Skeletal muscle tissue (tissue), 4 donors: ENCODE measurements around the gene RBP2. TPM values are rescaled to one million over a fixed set of nuclear protein-coding genes. Genes with fewer than 3 reads are reported as not detected.
"Not testable (repeated sequence)": the region's sequence is repeated elsewhere in the genome, so short reads cannot be mapped to it uniquely, and the experiment has no call there.

Source experiments
- H3K27ac ChIP-seq: one replicate; pipeline ENCODE4 v1.7.0; 2013; ENCODE audit warnings: mild to moderate bottlenecking, low read depth, low read length, inconsistent platforms
- H3K27me3 ChIP-seq, 3 donors: one replicate each; pipeline ENCODE4 v1.7.0; 2013; ENCODE audit warnings: low read length in 3 of 3; ENCODE audit not compliant: control insufficient read depth in 3 of 3, insufficient read depth in 3 of 3
- H3K36me3 ChIP-seq, 3 donors: one replicate each; pipeline ENCODE4 v1.7.0; 2013; ENCODE audit warnings: low read length in 3 of 3; ENCODE audit not compliant: control insufficient read depth in 3 of 3, insufficient read depth in 3 of 3
- H3K4me1 ChIP-seq, 3 donors: one replicate each; pipeline ENCODE4 v1.7.0; 2013; ENCODE audit warnings: low read length in 3 of 3, mild to moderate bottlenecking in 3 of 3; ENCODE audit not compliant: control insufficient read depth in 3 of 3, insufficient read depth in 3 of 3
- H3K4me3 ChIP-seq, 3 donors: one replicate each; pipeline ENCODE4 v1.7.0; 2013; ENCODE audit warnings: low read length in 3 of 3
- H3K9ac ChIP-seq, 3 donors: one replicate each; pipeline ENCODE4 v1.7.0; 2013; ENCODE audit warnings: low read length in 3 of 3, mild to moderate bottlenecking in 3 of 3, moderate library complexity in 2 of 3, low read depth in 1 of 3
- H3K9me3 ChIP-seq, 3 donors: one replicate each; pipeline ENCODE4 v1.7.0; 2013; ENCODE audit warnings: low read length in 3 of 3; ENCODE audit not compliant: control insufficient read depth in 3 of 3
- total RNA-seq: library from RNA; depleted of rRNA; stranded (reverse); fragments of >200 nt; gene quantifications from one replicate; pipeline ENCODE4 v1.2.3, GENCODE V29; 2014
- donor health status: Osteomylitis.

Gene RBP2
- total RNA-seq, 1 donor from 2014 or later: not detected

DNA sequence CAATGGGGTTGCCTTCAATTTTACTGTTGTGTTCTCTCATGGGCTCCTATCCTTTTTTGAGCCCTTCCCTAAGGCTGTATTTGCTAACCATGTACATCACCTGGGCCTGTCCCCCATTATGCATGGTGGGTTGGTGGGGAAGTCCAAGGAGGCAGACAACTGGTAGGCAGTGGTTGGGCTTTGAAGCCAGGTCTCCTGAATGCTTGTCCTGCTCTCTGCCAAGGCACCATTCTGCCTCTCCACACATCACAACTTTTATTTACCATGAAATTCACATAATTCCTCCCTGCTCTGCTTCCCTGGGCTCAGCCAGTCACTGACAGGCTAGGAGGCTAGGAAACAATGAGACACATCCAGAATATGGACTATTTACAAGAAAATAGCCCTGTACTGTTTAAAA lies 45.8 kb downstream of the RBP2 start:
- H3K4me1 ChIP-seq: no peaks in the 10 kb centered on the region
- H3K4me3 ChIP-seq: no peak overlapping the region
- H3K9me3 ChIP-seq: no peaks in the 10 kb centered on the region
- H3K36me3 ChIP-seq: peaks cover under 1 to 7% (median 5%) of the 10 kb centered on the region in 3 donors
- no peak overlapping the region for H3K9ac ChIP-seq
- H3K27ac ChIP-seq: no peak overlapping the region
- H3K27me3 ChIP-seq: no peaks in the 10 kb centered on the region

- no peaks in the 10 kb centered on the region for H3K9me3 ChIP-seq
- no peak overlapping the region for H3K9ac ChIP-seq
- H3K27ac ChIP-seq: no peak overlapping the region
- peaks cover 0 to 8% (median 4%) of the 10 kb centered on the region in 3 donors for H3K4me1 ChIP-seq
- peaks cover 10 to 12% (median 11%) of the 10 kb centered on the region in 3 donors for H3K36me3 ChIP-seq
- no peak overlapping the region for H3K4me3 ChIP-seq
- no peaks in the 10 kb centered on the region for H3K27me3 ChIP-seq
These were observed 48.8 kb downstream of the RBP2 start for GRCh38 chr3:139427283-139428060.

GRCh38 chr3:139425745-139426400 lies 50.4 kb downstream of the RBP2 start:
- Histone ChIP-seq H3K4me3 (no peak overlapping the region), H3K27me3 (no peaks in the 10 kb centered on the region), H3K4me1 (peaks cover 0 to 10% (median 10%) of the 10 kb centered on the region in 3 donors), H3K27ac (no peak overlapping the region), H3K9me3 (no peaks in the 10 kb centered on the region), H3K36me3 (peaks cover 10 to 12% (median 11%) of the 10 kb centered on the region in 3 donors), H3K9ac (no peak overlapping the region)

- no peaks in the 10 kb centered on the region for H3K27me3 ChIP-seq
- peaks cover 8 to 12% (median 10%) of the 10 kb centered on the region in 3 donors for H3K36me3 ChIP-seq
- no peak overlapping the region for H3K27ac ChIP-seq
- no peak overlapping the region for H3K9ac ChIP-seq
- H3K4me3 ChIP-seq: no peak overlapping the region
- peaks cover 0 to 10% (median 10%) of the 10 kb centered on the region in 3 donors for H3K4me1 ChIP-seq
- no peaks in the 10 kb centered on the region for H3K9me3 ChIP-seq
These were observed 53.1 kb downstream of the RBP2 start for GRCh38 chr3:139423232-139423631.

DNA sequence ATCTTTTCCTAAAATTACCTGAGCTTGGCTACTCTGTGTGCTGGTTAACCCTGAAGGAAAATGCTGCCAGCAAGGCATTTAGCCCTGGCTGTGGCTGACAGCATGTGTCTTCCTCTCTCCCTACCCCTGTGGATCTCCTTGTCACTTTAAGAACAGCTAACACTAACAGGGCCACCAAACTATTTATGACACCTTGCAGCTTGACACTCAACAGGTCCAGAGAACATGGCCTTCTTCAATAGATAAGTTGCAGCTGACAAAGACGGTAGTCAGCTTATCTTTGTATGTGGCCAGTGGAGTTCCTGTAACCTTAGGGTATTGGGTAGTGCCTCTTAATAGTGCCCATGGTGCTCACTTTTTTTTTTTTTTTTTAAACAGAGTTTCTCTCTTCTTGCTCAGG lies 54.9 kb downstream of the RBP2 start:
- no peaks in the 10 kb centered on the region for H3K27me3 ChIP-seq
- no peak overlapping the region for H3K9ac ChIP-seq
- no peaks in the 10 kb centered on the region for H3K9me3 ChIP-seq
- H3K36me3 ChIP-seq: peaks cover 8 to 12% (median 10%) of the 10 kb centered on the region in 3 donors
- H3K4me3 ChIP-seq: no peak overlapping the region
- no peak overlapping the region for H3K27ac ChIP-seq
- H3K4me1 ChIP-seq: peaks cover 0 to 10% (median 10%) of the 10 kb centered on the region in 3 donors

GRCh38 chr3:139421040-139421439 lies 55.3 kb downstream of the RBP2 start:
- no peaks in the 10 kb centered on the region for H3K9me3 ChIP-seq
- H3K36me3 ChIP-seq: peaks cover 8 to 10% (median 8%) of the 10 kb centered on the region in 3 donors
- peaks cover 0 to 10% (median 10%) of the 10 kb centered on the region in 3 donors for H3K4me1 ChIP-seq
- no peak overlapping the region for H3K4me3 ChIP-seq
- no peak overlapping the region for H3K9ac ChIP-seq
- H3K27ac ChIP-seq: no peak overlapping the region
- H3K27me3 ChIP-seq: no peaks in the 10 kb centered on the region

DNA sequence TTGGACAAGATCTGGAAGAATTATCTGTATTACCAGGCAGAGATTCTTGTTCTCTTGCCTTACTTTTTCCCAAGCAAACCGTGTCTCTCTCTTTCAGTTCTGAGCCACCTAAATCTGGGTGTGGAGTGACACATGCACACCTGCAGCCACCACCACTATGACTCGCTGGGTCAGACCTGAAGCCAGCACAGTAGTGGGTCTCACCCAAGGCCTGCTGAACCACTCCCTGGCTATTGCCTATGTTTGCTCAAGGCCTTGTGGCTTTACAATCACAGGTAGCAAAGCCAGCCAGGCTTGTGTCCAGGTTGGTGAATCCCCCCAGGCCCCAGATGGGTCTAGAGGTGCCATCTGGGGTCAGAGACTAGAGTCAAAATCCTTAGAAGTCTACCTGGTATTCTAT lies 58.2 kb downstream of the RBP2 start:
- Histone ChIP-seq H3K27ac (no peak overlapping the region), H3K4me1 (peaks cover 0 to 9% (median 6%) of the 10 kb centered on the region in 3 donors)

DNA sequence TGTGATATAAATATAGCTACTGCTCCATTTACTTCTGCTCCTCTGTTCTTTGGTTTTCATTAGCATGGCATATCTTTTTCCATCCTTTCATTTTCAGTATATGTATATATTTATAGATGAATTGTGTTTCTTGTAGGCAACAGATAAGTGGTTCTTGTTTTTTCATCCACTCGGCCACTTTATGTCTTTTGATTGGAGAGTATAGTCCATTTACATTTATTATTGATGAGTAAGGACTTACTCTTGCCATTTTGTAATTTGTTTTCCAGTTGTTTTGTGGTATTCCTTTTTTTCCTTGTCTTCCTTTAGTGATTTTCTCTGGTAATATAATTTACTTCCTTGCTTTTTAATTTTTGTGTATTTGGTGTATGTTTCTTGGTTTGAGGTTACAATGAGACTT lies 60.0 kb downstream of the RBP2 start:
- Histone ChIP-seq H3K27ac (no peak overlapping the region), H3K36me3 (no peaks in the 10 kb centered on the region), H3K4me3 (no peak overlapping the region), H3K27me3 (no peaks in the 10 kb centered on the region), H3K9ac (no peak overlapping the region), H3K4me1 (peaks cover 0 to under 1% (median 0%) of the 10 kb centered on the region in 3 donors), H3K9me3 (peaks cover 0 to 2% (median 0%) of the 10 kb centered on the region in 3 donors)

More for the DNA sequence above, 58.2 kb downstream of the RBP2 start:
- Histone ChIP-seq H3K9ac (no peak overlapping the region), H3K9me3 (peaks cover 0 to 2% (median 0%) of the 10 kb centered on the region in 3 donors), H3K36me3 (peaks cover 0 to under 1% (median under 1%) of the 10 kb centered on the region in 3 donors), H3K27me3 (no peaks in the 10 kb centered on the region), H3K4me3 (no peak overlapping the region)

DNA sequence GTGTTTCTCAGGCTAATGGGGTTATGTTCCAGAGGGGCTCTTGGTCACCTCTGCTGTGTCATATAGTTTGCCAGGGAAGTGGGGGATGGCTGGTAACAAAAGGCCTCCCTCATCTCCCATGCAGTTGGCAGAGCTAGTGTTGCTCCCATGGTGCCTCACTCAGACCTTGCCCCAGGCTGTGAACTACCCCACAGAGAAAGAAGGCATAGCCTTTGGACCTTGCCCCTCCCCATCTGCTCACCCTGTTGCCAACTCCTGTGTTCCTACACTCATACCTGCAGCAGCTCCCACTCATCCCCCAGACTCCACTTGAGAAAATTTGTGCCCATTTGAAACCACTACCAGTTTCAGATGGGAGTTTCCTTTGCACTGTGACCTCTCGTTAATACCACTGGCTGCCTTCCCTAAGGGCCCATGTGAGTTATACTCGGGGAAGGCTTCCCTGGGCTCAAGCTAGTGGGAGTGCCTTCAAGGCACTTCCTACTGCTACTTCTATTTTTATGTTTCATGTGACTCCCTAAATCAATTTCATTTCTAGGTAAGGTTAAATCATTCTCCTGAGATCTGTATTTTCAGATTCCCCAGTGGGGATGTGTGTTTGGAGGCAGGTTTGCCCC lies 61.6 kb downstream of the RBP2 start:
- Histone ChIP-seq H3K27ac (no peak overlapping the region), H3K27me3 (no peaks in the 10 kb centered on the region), H3K4me3 (no peak overlapping the region), H3K36me3 (no peaks in the 10 kb centered on the region), H3K9me3 (peaks cover 0 to 2% (median 0%) of the 10 kb centered on the region in 3 donors), H3K4me1 (no peaks in the 10 kb centered on the region), H3K9ac (no peak overlapping the region)

- not testable (repeated sequence) for H3K27me3 ChIP-seq, H3K4me3 ChIP-seq, H3K4me1 ChIP-seq
These were observed 63.4 kb downstream of the RBP2 start for GRCh38 chr3:139412891-139413290.

More at GRCh38 chr3:139412891-139413290, 63.4 kb downstream of the RBP2 start:
- not testable (repeated sequence) for H3K9me3 ChIP-seq, H3K9ac ChIP-seq, H3K27ac ChIP-seq, H3K36me3 ChIP-seq
